HEK293T (cell line): Measurements from ENCODE around the gene OR4C5.
"Not testable (repeated sequence)": the region's sequence is repeated elsewhere in the genome, so short reads cannot be mapped to it uniquely, and the experiment has no call there.

ENCODE experiments used
- ARNT ChIP-seq: fragments of 450-650 bp; IDR thresholded peaks from 2 replicates; pipeline ENCODE4 v1.6.1; 2017; ENCODE audit warnings: mild to moderate bottlenecking
- BHLHE40 ChIP-seq: fragments of 450-650 bp; IDR thresholded peaks from 2 replicates; pipeline ENCODE4 v1.6.1; 2016; ENCODE audit warnings: mild to moderate bottlenecking, moderate library complexity, borderline replicate concordance
- FOXK2 ChIP-seq: fragments of 450-650 bp; IDR thresholded peaks from 2 replicates; pipeline ENCODE4 v1.6.1; 2016; ENCODE audit warnings: mild to moderate bottlenecking
- FOXM1 ChIP-seq: fragments of 450-650 bp; IDR thresholded peaks from 2 replicates; pipeline ENCODE4 v1.6.1; 2017; ENCODE audit warnings: mild to moderate bottlenecking, borderline replicate concordance
- SP1 ChIP-seq: fragments of 450-650 bp; IDR thresholded peaks from 2 replicates; pipeline ENCODE4 v1.6.1; 2017
- SUZ12 ChIP-seq: fragments of 450-650 bp; IDR thresholded peaks from 2 replicates; pipeline ENCODE4 v1.6.1; 2016; ENCODE audit warnings: mild to moderate bottlenecking
- TARDBP ChIP-seq: fragments of 450-650 bp; IDR thresholded peaks from 2 replicates; pipeline ENCODE4 v1.6.1; 2016

GRCh38 chr11:48346286-48346685, 20.0 kb downstream of the OR4C5 start:
- not testable (repeated sequence) for TF ChIP-seq FOXK2, TARDBP, SP1, FOXM1, BHLHE40, SUZ12, ARNT
